IMR-90 (cell line): Measurements from ENCODE around the gene DNAJC13. TPM values are rescaled to one million over a fixed set of nuclear protein-coding genes. Genes with fewer than 3 reads are reported as not detected.

ENCODE experiments used
- ATAC-seq: fragments of 200-7000 bp; cut with Tn5 transposase; 2 replicates; pipeline ENCODE4 v1.9.1; 2020; ENCODE audit warnings: low read depth, mild to moderate bottlenecking, moderate library complexity
- BruUV-seq: library from RNA; stranded (reverse); fragments of 400-500 nt; replicated peaks from 2 replicates; lab custom pipeline; 2021; lab: Mats Ljungman, UMichigan
- CTCF ChIA-PET: fragments of 300-600 bp; formaldehyde crosslinking; extraction: SDS; loops from one replicate; lab custom pipeline; 2021; ENCODE audit warnings: antibody characterized with exemption; lab: Yijun Ruan, JAX
- POLR2A ChIA-PET: fragments of 300-600 bp; sonication (Branson Sonifier 250); formaldehyde crosslinking; loops from one replicate; lab custom pipeline; 2022; ENCODE audit warnings: antibody characterized with exemption; ENCODE audit not compliant: unreplicated experiment; lab: Charles Lee
- DNase-seq: peaks from one replicate; pipeline ENCODE4 v3.0.0; 2013
- H2AFZ ChIP-seq: replicated peaks from 2 replicates; pipeline ENCODE3; 2013; ENCODE audit warnings: low read length, mild to moderate bottlenecking; ENCODE audit not compliant: poor library complexity
- H2AK5ac ChIP-seq: 2 replicates; pipeline ENCODE4 v1.6.1; 2013; ENCODE audit warnings: low read depth, low read length, inconsistent platforms
- H2AK9ac ChIP-seq: replicated peaks from 2 replicates; pipeline ENCODE3; 2013; ENCODE audit warnings: mild to moderate bottlenecking, low read depth, low read length, moderate library complexity; ENCODE audit not compliant: poor library complexity
- H2BK120ac ChIP-seq: 2 replicates; pipeline ENCODE4 v1.6.1; 2013; ENCODE audit warnings: low read depth, low read length, inconsistent platforms
- H2BK15ac ChIP-seq: 3 replicates; pipeline ENCODE4 v1.6.1; 2013; ENCODE audit warnings: low read depth, low read length, inconsistent platforms
- H2BK20ac ChIP-seq: 2 replicates; pipeline ENCODE4 v1.6.1; 2013; ENCODE audit warnings: low read depth, mild to moderate bottlenecking, inconsistent platforms, low read length, moderate library complexity
- H2BK5ac ChIP-seq: 2 replicates; pipeline ENCODE4 v1.6.1; 2013; ENCODE audit warnings: mild to moderate bottlenecking, low read depth, low read length, inconsistent platforms; ENCODE audit not compliant: poor library complexity, severe bottlenecking
- H3K14ac ChIP-seq: replicated peaks from 2 replicates; pipeline ENCODE4 v1.6.1; 2013; ENCODE audit warnings: low read depth, low read length, inconsistent platforms
- H3K18ac ChIP-seq: 2 replicates; pipeline ENCODE4 v1.6.1; 2013; ENCODE audit warnings: low read depth, low read length, control low read depth
- H3K23ac ChIP-seq: 2 replicates; pipeline ENCODE4 v1.6.1; 2013; ENCODE audit warnings: low read depth, low read length, inconsistent platforms
- H3K27ac ChIP-seq: 2 replicates; pipeline ENCODE4 v1.5.1; 2013; ENCODE audit warnings: mild to moderate bottlenecking, control low read depth, low read length; ENCODE audit not compliant: insufficient read depth
- H3K27me3 ChIP-seq: 2 replicates; pipeline ENCODE4 v1.6.1; 2013; ENCODE audit warnings: low read length; ENCODE audit not compliant: control insufficient read depth, insufficient read depth
- H3K36me3 ChIP-seq: 2 replicates; pipeline ENCODE4 v1.6.1; 2013; ENCODE audit warnings: low read length, mixed read lengths; ENCODE audit not compliant: control insufficient read depth, insufficient read depth
- H3K4ac ChIP-seq: 2 replicates; pipeline ENCODE4 v1.6.1; 2013; ENCODE audit warnings: low read depth, low read length, inconsistent platforms
- H3K4me1 ChIP-seq: 2 replicates; pipeline ENCODE4 v1.6.1; 2013; ENCODE audit warnings: low read length, mixed read lengths; ENCODE audit not compliant: control insufficient read depth, insufficient read depth
- H3K4me2 ChIP-seq: 2 replicates; pipeline ENCODE4 v1.6.1; 2013; ENCODE audit warnings: low read depth, mild to moderate bottlenecking, control low read depth, low read length, moderate library complexity
- H3K4me3 ChIP-seq: 2 replicates; pipeline ENCODE4 v1.5.1; 2013; ENCODE audit warnings: low read depth, mild to moderate bottlenecking, control low read depth, low read length, moderate library complexity; ENCODE audit not compliant: insufficient read depth
- H3K56ac ChIP-seq: 2 replicates; pipeline ENCODE4 v1.6.1; 2013; ENCODE audit warnings: low read length, inconsistent platforms; ENCODE audit not compliant: insufficient read depth; ENCODE audit errors: extremely low read depth
- H3K79me1 ChIP-seq, 2 experiments: 2 replicates each; pipeline ENCODE4 v1.6.1; 2013; ENCODE audit warnings: low read length in 2 of 2, inconsistent platforms in 1 of 2, low read depth in 1 of 2
- H3K9ac ChIP-seq: 2 replicates; pipeline ENCODE4 v1.6.1; 2013; ENCODE audit warnings: low read depth, low read length, control low read depth
- H3K9me1 ChIP-seq: 2 replicates; pipeline ENCODE4 v1.6.1; 2013; ENCODE audit warnings: low read length, inconsistent platforms; ENCODE audit not compliant: insufficient read depth
- H3K9me3 ChIP-seq: 2 replicates; pipeline ENCODE4 v1.6.1; 2013; ENCODE audit warnings: low read length; ENCODE audit not compliant: control insufficient read depth, insufficient read depth
- H4K20me1 ChIP-seq: 2 replicates; pipeline ENCODE4 v1.6.1; 2013; ENCODE audit warnings: low read length, inconsistent platforms; ENCODE audit not compliant: insufficient read depth
- H4K5ac ChIP-seq: 2 replicates; pipeline ENCODE4 v1.6.1; 2013; ENCODE audit warnings: mild to moderate bottlenecking, low read depth, low read length, control low read depth
- H4K8ac ChIP-seq, 2 experiments: 2 replicates each; pipeline ENCODE4 v1.6.1; 2013; ENCODE audit warnings: low read depth in 2 of 2, low read length in 2 of 2, control low read depth in 1 of 2, inconsistent platforms in 1 of 2
- H4K91ac ChIP-seq: 2 replicates; pipeline ENCODE4 v1.6.1; 2013; ENCODE audit warnings: low read depth, low read length, inconsistent platforms; ENCODE audit not compliant: insufficient read depth
- BHLHE40 ChIP-seq: fragments of 150-350 bp; IDR thresholded peaks from 2 replicates; pipeline ENCODE4 v1.6.1; 2016; ENCODE audit warnings: mild to moderate bottlenecking, low read depth, low read length
- CTCF ChIP-seq: conservative IDR thresholded peaks from 2 replicates; pipeline ENCODE4 v1.5.1; 2012; ENCODE audit warnings: mild to moderate bottlenecking, low read depth, low read length, improper control_type of control experiment
- FOS ChIP-seq: fragments of 150-350 bp; IDR thresholded peaks from 2 replicates; pipeline ENCODE4 v1.6.1; 2016; ENCODE audit warnings: low read depth, low read length
- MAFK ChIP-seq: IDR thresholded peaks from 2 replicates; pipeline ENCODE4 v1.6.1; 2012; ENCODE audit warnings: low read depth, low read length, improper control_type of control experiment
- MAZ ChIP-seq: IDR thresholded peaks from 2 replicates; pipeline ENCODE4 v1.6.1; 2012; ENCODE audit warnings: low read depth, mild to moderate bottlenecking, low read length, improper control_type of control experiment, moderate library complexity, borderline replicate concordance
- MXI1 ChIP-seq: IDR thresholded peaks from 2 replicates; pipeline ENCODE4 v1.6.1; 2012; ENCODE audit warnings: low read depth, mild to moderate bottlenecking, low read length, moderate library complexity, borderline replicate concordance
- NFE2L2 ChIP-seq: fragments of 150-350 bp; IDR thresholded peaks from 2 replicates; pipeline ENCODE4 v1.6.1; 2016; ENCODE audit warnings: low read depth, mild to moderate bottlenecking, low read length
- RAD21 ChIP-seq: IDR thresholded peaks from 2 replicates; pipeline ENCODE4 v1.6.1; 2012; ENCODE audit warnings: low read length, improper control_type of control experiment
- RCOR1 ChIP-seq: IDR thresholded peaks from 2 replicates; pipeline ENCODE4 v1.6.1; 2012; ENCODE audit warnings: mild to moderate bottlenecking, low read length, improper control_type of control experiment; ENCODE audit not compliant: insufficient replicate concordance
- SMC3 ChIP-seq: fragments of 150-350 bp; IDR thresholded peaks from 2 replicates; pipeline ENCODE4 v1.6.1; 2016; ENCODE audit warnings: low read depth, mild to moderate bottlenecking, antibody characterized with exemption, low read length, moderate library complexity
- WGBS, 2 experiments: methylation state at CpG; one replicate each; pipeline versions ENCODE4 v1.1.5 to v1.1.7; 2013; ENCODE audit warnings: missing lambda C conversion rate in 2 of 2; ENCODE audit not compliant: insufficient read length in 1 of 2; ENCODE audit errors: extremely low coverage in 2 of 2; 5-methylcytosine and 5-hydroxymethylcytosine counted together
- dilution Hi-C: fragments of 300-500 bp; cut with HindIII; formaldehyde crosslinking; loops from one replicate; pipeline ENCODE4 v1.14.3; 2018; ENCODE audit warnings: low sequenced_read_pairs; ENCODE audit not compliant: unreplicated experiment
- in situ Hi-C: fragments of 300-500 bp; cut with MboI; formaldehyde crosslinking; loops from 3 replicates; pipeline ENCODE4 v1.14.3; 2019; ENCODE audit warnings: low sequenced_read_pairs, inconsistent platforms, mixed read lengths
- intact Hi-C: fragments of 100-400 bp; cut with micrococcal nuclease; formaldehyde crosslinking; loops from 2 replicates; pipeline ENCODE4 v1.10.0; 2022
- polyA plus RNA-seq, 3 experiments: library from polyadenylated mRNA; depleted of rRNA; stranded (reverse); fragments of >200 nt; gene quantifications; 2 replicates each; pipeline ENCODE4 v1.2.3, GENCODE V29; 2012; ENCODE audit warnings: low replicate concordance in 1 of 3
- total RNA-seq: library from RNA; depleted of rRNA; stranded (reverse); fragments of >200 nt; gene quantifications from 2 replicates; pipeline ENCODE4 v1.2.3, GENCODE V29; 2012
- TF ChIP-seq, protein P1 (sequence below): fragments of 150-350 bp; IDR thresholded peaks from 2 replicates; pipeline ENCODE4 v1.6.1; 2016; ENCODE audit warnings: low read depth, mild to moderate bottlenecking, low read length, moderate library complexity, borderline replicate concordance

DNAJC13 gene
- total and polyA plus RNA-seq, 2 of the 4 experiments (the other 2 are of a cell fraction): 16.4 to 48.6 TPM

DNA sequence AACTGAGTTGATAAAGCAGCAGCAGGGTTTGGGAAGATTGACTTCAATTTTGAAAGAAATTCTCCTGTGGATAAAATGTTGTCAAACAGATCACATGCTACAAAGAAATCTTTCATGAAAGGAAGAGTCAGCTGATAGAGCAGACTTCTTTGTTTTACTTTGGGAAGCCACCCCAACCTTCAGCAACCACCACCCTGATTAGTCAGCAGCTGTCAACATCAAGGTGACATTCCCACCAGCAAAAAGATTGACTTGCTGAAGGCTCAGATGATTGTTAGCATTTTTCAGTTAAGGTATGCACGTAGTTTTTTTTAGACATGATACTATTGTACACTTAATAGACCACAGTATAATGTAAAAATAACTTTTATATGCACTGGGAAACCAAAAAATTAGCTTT is 92.2 kb downstream of the DNAJC13 start:
- no peak overlapping the region for H2BK5ac ChIP-seq
- H2BK15ac ChIP-seq: no peak overlapping the region
- H2BK20ac ChIP-seq: no peak overlapping the region
- H3K9ac ChIP-seq: no peak overlapping the region
- no peak overlapping the region for H3K27ac ChIP-seq
- H3K36me3 ChIP-seq: peaks cover 31% of the 10 kb centered on the region
- H2BK120ac ChIP-seq: no peak overlapping the region
- POLR2A ChIA-PET: no interaction called here
- TF ChIP-seq MXI1: no peak
- no peak for TF ChIP-seq BHLHE40
- TF ChIP-seq RCOR1: no peak
- no peak for TF ChIP-seq NFE2L2
- TF ChIP-seq RAD21: no peak
- no peak for TF ChIP-seq SMC3
- TF ChIP-seq MAZ: no peak
- TF ChIP-seq FOS: no peak
- no peak for TF ChIP-seq MAFK
- no peak for TF ChIP-seq CTCF
- TF ChIP-seq, protein P1, sequence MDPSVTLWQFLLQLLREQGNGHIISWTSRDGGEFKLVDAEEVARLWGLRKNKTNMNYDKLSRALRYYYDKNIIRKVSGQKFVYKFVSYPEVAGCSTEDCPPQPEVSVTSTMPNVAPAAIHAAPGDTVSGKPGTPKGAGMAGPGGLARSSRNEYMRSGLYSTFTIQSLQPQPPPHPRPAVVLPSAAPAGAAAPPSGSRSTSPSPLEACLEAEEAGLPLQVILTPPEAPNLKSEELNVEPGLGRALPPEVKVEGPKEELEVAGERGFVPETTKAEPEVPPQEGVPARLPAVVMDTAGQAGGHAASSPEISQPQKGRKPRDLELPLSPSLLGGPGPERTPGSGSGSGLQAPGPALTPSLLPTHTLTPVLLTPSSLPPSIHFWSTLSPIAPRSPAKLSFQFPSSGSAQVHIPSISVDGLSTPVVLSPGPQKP: no peak
- H2AFZ ChIP-seq: no peak overlapping the region
- dilution Hi-C loops: no loop called here
- ATAC-seq: no peak
- intact Hi-C loops: no loop called here
- no peak overlapping the region for H3K18ac ChIP-seq
- no peak overlapping the region for H3K23ac ChIP-seq
- peaks cover 7 to 11% of the 10 kb centered on the region in 2 experiments; a peak in 2 of 4 replicates for H3K79me1 ChIP-seq
- no peak overlapping the region for H3K4ac ChIP-seq
- H4K8ac ChIP-seq: no peak overlapping the region
- no peak overlapping the region for H2AK5ac ChIP-seq
- H2AK9ac ChIP-seq: no peak overlapping the region
- no peaks in the 10 kb centered on the region for H4K20me1 ChIP-seq
- no peak overlapping the region for H3K4me2 ChIP-seq
- WGBS, 2 experiments: no CpG with 5 or more reads among the region's 1 CpG
- BruUV-seq: no TSS peak
- H3K14ac ChIP-seq: no peak overlapping the region
- H3K4me3 ChIP-seq: no peak overlapping the region
- H3K4me1 ChIP-seq: no peaks in the 10 kb centered on the region
- H3K27me3 ChIP-seq: no peaks in the 10 kb centered on the region
- H3K9me3 ChIP-seq: no peaks in the 10 kb centered on the region
- no peak overlapping the region for H4K91ac ChIP-seq
- no peak for DNase-seq
- H4K5ac ChIP-seq: no peak overlapping the region
- CTCF ChIA-PET: interaction anchor here (1.2 kb wide), 1 partner anchor 17 kb away, joined by 3 read pairs; no protein-coding TSS in a partner anchor
- no peaks in the 10 kb centered on the region for H3K9me1 ChIP-seq
- no peak overlapping the region for H3K56ac ChIP-seq
- in situ Hi-C loops: no loop called here
